SIG-M5 treated with dmso at 0.1 percent for 504 hours (cell line): ENCODE data around the gene RNF214.
A peak's percentile ranks its signal among the peaks of the same experiment; 100 is the strongest.

ENCODE experiments used
- DNase-seq: peaks from one replicate; lab custom pipeline; 2025; ENCODE audit not compliant: unreplicated experiment; lab: John Stamatoyannopoulos, UW

Gene RNF214

DNA sequence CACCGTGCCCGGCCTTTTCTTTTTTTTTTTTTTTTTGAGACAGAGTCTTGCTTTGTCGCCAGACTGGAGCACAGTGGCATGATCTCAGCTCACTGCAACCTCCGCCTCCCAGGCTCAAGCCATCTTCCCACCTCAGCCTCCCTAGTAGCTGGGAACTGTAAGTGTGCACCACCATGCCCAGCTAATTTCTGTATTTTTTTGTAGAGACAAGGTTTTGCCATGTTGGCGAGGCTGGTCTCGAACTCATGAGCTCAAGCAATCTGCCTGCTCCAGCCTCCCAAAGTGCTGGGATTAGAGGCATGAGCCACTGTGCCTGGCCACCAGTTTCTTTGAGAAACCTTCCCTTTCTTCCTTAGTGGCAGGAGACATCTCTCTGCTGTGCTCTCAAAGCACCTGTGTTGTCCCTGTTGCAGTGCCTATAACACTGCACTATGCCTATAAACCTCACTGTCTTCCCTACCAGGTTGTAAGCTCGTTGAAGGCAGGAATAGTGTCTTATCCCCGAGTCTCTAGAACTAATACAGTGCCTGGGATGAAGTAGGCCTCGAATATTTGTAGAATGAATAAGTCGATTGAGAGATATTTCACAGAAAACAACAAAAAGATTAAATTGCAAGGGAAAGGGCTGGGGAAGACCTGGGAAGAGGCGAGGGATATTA lies 19.6 kb upstream of the RNF214 start:
- no peak for DNase-seq

DNA sequence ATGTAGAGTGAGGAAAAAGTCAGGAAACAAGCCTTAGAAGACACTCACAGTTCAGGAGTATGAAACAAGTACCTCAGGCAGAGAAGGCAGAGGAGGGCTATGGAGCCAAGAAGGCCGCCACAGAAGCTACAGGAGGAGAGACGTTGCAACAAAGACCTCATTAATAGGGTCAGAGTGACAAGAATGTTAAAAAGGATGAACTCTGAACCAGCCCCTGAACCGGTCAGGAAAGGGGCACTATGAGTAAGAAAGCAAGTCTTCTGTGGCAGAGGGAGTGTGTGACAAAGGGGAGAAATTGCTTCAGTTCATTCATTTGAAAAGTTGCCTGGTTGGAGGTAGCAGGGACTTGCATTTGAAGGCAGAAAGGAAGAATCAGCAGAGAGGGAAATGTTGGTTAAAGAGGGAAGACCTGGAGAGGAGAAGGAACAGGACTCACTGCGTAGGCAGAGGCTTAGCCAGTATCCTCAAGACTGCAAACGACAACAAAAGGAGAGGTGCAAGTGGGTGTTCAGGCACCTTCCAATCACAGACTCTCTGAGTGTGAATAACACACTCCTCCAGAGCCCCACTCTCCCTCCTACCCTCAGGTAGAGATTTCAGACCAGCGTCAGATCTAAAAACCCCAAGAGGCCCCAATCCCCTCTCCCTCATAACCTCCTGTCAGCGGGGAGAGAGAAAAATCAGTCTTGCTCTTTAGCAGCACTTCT lies 17.9 kb upstream of the RNF214 start:
- no peak for DNase-seq

DNA sequence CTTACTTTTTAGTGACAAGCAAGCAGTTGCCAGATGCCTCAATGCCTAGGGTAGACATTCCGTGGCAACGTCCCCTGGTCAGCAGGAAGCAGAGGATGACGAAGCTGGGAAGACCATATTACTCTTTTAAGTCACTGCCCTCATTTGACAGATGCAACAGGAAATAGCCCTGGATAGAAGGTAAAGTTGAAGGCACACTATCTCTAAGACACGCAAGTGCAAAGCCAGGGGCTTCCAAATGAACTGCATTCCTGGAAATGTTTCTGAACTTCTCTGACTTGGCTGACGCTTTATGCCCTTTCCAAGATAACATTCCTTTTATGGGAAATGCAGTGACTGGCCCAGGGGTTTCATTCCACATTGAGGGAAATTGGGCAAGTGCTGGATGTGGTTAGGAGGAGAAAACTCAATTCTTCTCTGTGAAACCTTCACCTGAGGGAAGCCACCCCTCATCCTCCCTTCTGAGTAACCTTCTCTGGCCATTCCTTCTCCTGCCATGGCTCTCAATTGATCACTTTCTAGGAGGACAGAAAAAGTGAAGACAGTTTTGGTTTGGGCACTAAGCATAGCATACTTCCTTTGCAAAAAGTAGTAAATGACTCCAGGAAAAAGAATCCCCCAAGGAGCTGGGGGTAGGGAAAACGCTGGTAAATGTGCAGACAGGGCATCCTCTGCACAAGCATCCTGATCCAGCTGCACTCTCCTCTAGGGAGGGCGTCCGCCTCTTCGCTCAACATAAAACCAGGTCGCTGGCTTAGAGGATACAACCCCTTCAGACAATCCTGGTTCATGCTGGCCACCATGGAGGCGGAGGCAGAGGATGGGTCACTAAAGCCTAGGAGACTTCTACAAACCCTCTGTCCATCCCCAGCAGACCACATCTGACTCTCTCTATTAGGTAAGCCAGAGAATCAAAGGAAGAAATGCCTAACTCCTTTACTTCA lies 15.1 kb upstream of the RNF214 start:
- no peak for DNase-seq

DNA sequence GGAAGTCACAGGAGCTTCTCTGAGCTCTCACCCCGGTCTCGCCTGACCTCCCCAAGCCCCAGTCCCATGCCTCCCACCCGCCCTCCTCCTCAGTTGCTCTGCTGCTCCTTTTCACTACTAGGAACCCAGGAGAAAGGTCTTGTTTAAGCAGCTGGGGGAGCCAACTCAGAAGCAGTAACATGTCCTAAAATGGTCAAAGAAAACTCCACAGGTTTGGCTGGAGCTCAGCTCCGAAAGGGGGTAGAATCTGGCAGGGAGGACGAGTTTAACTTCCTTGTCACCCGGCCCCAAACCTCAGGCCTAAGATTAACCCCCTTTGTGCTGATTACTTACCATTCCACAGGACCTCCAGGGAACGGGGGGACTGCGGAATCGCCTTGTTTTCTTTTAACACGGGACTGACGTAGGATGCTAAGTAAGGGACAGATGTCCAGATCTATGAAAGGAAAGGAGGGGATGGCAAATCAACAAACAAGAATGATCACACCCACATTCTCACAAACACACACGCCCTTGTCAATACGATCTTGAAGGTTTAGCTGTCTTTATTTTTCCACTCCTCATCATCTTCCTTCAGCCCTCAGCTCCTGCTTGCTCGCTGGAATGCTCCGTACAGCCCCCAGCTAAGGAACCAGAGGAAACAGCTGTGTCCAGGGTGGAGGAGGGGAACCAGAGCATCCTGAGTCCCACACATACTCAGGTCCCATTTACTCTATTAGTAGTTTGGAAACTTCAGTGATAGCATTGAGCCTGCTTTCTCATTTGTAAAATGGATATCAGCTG lies 14.1 kb upstream of the RNF214 start:
- no peak for DNase-seq

DNA sequence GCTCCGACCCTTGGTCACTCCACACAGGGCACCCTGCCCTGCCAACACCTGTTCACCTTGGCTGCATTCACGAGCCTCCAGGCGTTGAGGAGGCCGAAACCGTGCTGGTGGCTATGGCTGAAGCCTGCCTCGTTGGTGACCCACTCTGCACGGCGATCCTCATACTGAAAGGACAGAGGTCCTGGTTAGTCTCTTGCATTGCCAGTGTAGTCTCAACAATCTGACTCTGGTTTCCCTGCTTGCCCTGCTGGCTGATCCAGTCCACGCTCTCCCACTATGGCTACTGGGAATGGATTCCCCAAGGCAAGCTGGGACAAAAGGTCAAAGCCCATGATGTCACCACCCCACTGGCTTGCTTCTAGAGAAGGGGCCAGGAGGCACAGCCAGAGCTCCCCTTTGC lies 13.5 kb upstream of the RNF214 start:
- DNase-seq = no peak

- no peak for DNase-seq
Measured at GRCh38 chr11:117219455-117219854, 13.0 kb upstream of the RNF214 start.

DNA sequence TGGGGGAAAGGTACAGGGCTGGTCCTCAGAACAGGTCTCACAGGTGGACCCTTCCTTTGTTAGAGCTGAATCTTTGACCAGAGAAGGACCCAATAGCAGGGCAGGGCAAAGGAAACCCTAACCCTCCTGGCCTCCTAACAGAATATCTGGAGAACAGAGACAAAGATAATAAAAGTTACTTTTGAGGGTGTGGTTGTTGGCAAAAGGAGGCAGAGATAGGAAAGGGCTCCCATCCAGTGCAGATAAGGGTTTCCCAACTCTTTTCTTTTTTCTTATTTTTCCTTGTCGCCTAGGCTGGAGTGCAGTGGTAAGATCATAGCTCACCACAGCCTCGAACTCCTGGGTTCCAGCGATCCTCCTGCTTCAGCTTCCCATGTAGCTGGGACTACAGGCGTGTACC lies 12.5 kb upstream of the RNF214 start:
- no peak for DNase-seq

DNA sequence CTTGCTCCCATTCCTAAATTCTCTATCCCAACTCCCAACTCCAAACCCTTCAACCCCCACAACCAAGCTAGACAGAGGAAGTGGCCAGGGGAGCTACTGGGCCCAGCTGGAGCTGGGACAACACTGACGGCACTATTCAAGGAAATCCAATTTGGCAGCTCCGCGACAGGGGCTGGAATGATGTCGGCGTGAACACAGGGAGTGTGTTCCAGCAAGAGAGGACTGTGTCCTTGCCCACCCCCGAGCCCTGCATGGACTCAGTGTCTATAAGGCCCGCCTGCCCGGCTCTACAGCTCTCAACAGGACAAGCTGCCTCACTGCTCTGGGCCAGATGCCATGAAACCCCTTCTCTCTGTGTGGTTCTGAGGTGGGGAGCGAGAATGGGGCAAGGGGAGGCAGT lies 11.9 kb upstream of the RNF214 start:
- DNase-seq = no peak

GRCh38 chr11:117220999-117221774 lies 11.3 kb upstream of the RNF214 start:
- no peak for DNase-seq

GRCh38 chr11:117221775-117222517 lies 10.5 kb upstream of the RNF214 start:
- no peak for DNase-seq

DNA sequence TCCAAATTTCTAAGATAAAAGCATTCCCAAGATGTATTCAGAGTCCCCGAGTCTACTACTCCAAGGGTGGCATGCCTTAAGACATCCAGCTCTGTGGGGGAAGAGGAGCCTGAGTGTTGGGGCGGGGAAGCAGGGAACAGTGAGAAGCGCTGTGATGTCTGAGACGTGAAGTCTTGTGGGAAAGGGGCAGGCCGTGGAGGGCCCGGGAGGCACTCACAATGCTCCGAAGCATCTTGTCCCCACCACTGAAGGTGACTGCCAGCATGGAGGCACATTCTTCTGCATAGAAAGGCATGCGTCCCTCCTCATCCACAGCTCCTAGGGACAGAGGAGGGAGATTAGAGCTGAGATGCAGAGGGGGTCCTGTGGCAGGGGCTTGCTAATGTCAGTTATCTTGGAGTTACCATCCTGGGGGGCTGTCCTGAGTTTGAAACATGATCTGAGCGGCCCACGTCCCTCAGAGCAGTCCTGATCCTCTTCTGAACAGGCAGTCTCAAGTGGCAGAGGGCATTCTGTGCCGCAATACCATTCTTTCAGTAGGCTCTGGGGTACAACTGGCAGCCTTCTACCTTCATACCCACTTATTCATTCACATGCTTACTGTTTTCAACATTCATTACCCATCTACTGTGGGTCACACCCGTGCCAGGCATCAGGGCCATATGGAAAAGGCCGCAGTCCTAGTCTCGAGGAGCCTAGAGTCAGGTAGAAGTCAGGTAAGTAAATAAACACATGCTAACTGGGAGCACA lies 9.3 kb upstream of the RNF214 start:
- DNase-seq = no peak

DNA sequence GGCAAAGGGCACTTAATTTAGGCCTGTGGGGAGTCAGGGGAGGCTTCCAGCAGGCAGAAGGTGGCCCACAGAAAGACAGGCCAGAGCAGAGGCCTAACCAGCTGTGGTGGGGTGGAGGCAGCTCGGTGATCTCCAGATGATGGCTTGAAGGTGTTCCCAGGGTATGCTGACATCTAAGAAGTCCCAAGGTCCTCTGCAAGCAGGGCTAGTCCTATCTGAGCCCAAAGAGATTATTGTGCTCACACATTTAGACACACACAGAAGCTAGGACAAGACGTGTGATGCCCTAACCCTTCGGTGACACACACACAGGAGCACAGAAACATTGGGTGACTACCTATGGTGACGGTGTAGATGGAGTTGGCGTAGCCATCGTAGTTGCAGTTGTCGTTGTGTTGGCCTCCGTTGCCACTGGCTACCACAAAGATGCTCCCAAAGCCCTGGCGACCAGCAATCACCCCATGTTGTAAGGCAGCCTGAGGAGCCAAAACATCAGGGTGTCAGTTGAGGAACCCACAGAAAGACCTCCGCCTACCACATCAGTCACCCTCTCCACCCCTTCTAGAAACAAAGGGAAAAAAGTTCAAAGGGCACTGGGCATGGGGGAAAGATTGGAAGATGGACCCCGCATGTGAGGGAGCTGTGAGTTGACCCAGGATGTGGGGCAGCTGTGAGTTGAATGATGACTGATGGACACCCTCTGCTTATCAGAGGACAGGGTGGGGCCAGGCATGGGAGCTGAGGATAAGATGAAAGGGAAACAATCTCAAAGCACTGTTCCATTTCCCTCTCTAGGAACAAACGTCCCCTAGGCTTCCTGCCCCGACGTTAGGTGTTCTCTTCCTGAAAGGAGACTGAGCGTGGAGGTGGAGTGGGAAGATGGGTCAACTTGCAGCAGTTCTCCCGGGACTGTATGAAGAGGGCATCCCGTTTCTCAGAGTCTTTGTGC lies 8.5 kb upstream of the RNF214 start:
- no peak for DNase-seq

DNA sequence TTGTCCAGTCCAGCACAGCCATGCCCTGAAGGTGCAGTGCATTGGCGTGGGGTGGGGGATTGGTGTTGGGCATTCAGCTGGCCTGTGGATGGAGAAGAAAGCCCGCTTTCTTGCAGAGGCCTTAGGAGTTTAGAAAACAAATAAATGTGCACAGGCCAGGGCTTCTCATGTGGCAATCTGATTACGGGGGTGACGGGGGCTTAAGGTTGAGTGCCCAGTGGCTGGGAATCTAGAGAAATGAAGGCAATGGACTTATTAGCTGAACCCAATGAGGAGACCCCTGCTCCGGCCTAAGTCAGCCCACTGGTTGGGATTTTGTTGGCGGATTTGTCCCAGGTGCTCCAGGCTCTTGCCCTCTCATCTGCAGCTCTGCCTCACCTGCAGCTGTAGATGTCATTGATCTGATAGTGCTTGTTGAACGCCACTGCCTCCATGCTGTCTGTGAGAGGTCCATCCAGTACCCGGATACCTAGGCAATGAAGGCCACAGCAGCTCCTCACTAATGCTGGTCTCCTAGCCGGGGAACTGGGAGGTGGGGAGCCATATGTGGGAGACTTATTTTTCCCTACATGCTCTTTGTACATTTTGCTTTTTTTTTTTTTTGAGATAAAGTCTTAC lies 6.8 kb upstream of the RNF214 start:
- no peak for DNase-seq

GRCh38 chr11:117226388-117227385 lies 5.8 kb upstream of the RNF214 start:
- peak; percentile 83 for DNase-seq

DNA sequence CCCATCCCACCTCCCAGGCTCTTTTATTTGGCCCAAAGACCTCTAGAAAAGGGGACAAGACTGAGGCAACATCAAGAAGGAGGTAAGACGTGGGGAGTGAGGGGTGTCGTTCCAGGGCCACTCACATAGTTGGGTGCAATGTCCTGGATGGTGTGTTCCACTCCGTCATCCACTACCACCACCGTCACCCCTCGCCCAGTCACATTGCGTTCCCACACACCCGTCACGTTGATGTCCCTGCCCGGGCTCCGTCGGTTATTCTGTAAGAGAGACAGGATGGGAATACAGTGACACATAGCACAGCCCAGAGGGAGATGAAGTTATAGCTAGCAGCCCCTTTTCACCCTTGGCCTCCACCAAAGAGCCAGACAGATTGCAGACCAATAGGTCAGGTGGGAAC lies 4.4 kb upstream of the RNF214 start:
- no peak for DNase-seq

DNA sequence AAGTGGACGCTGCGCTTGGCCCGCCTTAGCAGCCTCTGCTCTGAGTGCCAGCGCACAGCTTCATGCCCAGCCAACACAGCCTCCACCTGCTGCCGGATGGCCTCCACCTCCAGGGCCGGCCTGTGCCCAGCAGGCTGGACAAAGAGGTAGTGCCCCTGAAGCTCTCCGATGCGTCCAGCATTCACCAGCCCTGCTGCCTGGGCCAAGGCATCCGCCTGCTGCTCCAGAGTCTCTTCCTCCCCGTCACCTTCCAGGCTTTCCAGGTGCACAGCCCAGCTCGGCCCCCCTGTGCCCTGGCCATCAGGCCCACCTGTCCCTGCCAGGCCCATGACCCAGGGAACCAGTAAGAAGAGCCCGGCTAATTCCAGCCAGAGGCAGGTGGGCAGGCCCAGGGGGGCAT lies 3.1 kb upstream of the RNF214 start:
- DNase-seq = no peak
